Rectal smooth muscle tissue (tissue), 1 donor: ENCODE data around the gene CBY3.
"Not testable (repeated sequence)": the region's sequence is repeated elsewhere in the genome, so short reads cannot be mapped to it uniquely, and the experiment has no call there.

Experiments
- H3K27ac ChIP-seq: one replicate; pipeline ENCODE4 v1.7.0; 2013; ENCODE audit warnings: low read depth, low read length, inconsistent platforms
- H3K27me3 ChIP-seq: one replicate; pipeline ENCODE4 v1.7.0; 2013; ENCODE audit warnings: low read length; ENCODE audit not compliant: control insufficient read depth, insufficient read depth
- H3K36me3 ChIP-seq: one replicate; pipeline ENCODE4 v1.7.0; 2013; ENCODE audit warnings: low read length; ENCODE audit not compliant: control insufficient read depth, insufficient read depth
- H3K4me1 ChIP-seq: one replicate; pipeline ENCODE4 v1.7.0; 2013; ENCODE audit warnings: low read length; ENCODE audit not compliant: control insufficient read depth, insufficient read depth
- H3K4me3 ChIP-seq: one replicate; pipeline ENCODE4 v1.7.0; 2013; ENCODE audit warnings: low read length
- H3K9ac ChIP-seq: one replicate; pipeline ENCODE4 v1.7.0; 2013; ENCODE audit warnings: low read length

Gene CBY3

DNA sequence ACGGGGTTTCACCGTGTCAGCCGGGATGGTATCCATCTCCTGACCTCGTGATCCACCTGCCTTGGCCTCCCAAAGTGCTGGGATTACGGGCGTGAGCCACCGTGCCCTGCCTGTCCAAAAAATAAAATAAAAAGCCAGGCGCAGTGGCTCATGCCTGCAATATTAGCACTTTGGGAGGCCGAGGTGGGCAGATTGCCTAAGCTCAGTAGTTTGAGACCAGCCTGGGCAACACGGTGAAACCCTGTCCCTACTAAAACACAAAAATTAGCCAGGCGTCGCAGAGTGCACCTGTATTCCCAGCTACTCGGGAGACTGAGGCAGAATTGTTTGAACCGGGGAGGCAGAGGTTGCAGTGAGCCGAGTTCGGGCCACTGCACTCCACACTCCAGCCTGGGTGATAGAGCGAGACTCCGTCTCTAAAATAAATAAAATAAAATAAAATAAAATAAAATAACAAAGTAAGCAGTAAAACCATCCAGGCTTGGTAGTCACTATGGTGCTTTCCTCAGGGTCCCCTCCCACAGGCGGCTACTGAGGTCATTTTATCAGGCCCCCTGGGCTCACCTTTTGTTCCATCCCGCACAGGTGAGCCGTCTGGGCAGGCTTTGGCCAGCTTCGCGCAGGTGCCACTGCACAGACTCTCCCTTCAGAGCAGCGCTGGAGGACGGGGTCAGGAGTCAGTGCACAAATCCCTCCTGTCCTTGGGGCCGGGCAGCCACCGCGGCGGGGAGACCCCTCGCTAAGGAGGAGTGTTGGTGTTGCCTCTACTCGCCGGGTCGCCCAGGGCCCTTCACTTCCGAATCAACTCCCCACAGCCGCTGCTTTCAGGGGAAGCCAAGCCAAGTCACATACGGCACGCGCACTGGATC lies 47.1 kb downstream of the CBY3 start:
- not testable (repeated sequence) for H3K9ac ChIP-seq, H3K4me1 ChIP-seq, H3K27me3 ChIP-seq, H3K27ac ChIP-seq, H3K36me3 ChIP-seq
- peak overlapping the region; percentile 44 for H3K4me3 ChIP-seq
